GM18868 (cell line): Measurements from ENCODE around the gene KRTAP4-16.
"Not testable (repeated sequence)": the region's sequence is repeated elsewhere in the genome, so short reads cannot be mapped to it uniquely, and the experiment has no call there.

Experiments
- ATAC-seq: cut with Tn5 transposase; IDR thresholded peaks from one replicate; pipeline ENCODE4 v1.9.1; 2021; ENCODE audit warnings: mild to moderate bottlenecking, moderate library complexity; ENCODE audit not compliant: unreplicated experiment

Gene KRTAP4-16

GRCh38 chr17:41101586-41102259, at the start of gene KRTAP4-16:
Gene KRTAP4-16, minus strand, starts transcription at chr17:41102209. Its CDS starts 0 bp downstream, at chr17:41102209.
- ATAC-seq = no peak

- no peak for ATAC-seq
Observed at GRCh38 chr17:41151525-41151924, 49.5 kb upstream of the KRTAP4-16 start.

- ATAC-seq = no peak
Observed at GRCh38 chr17:41150026-41150425, 48.0 kb upstream of the KRTAP4-16 start.

DNA sequence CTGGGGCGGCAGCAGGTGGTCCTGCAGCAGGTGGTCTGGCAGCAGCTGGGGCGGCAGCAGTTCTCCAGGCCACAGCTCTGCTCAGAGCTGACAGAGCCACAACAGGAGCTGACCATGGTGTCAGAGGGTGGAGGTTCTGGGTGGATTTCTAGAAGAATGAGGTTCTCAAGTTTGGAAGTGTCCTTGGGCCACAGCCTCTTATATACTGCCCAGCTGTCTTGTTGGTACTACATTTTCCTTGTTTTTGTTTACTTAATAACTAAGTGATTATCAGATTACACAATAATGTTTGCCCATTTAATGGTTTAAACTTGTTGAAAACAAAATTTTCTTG, 47.6 kb upstream of the KRTAP4-16 start, which contains the start of gene KRTAP4-5:
KRTAP4-5 (minus strand) TSS at position 174 of the 334 bp plus-strand sequence; CDS start at position 116, 58 bp downstream.
- ATAC-seq = no peak

GRCh38 chr17:41148971-41149651, 47.1 kb upstream of the KRTAP4-16 start:
- not testable (repeated sequence) for ATAC-seq

DNA sequence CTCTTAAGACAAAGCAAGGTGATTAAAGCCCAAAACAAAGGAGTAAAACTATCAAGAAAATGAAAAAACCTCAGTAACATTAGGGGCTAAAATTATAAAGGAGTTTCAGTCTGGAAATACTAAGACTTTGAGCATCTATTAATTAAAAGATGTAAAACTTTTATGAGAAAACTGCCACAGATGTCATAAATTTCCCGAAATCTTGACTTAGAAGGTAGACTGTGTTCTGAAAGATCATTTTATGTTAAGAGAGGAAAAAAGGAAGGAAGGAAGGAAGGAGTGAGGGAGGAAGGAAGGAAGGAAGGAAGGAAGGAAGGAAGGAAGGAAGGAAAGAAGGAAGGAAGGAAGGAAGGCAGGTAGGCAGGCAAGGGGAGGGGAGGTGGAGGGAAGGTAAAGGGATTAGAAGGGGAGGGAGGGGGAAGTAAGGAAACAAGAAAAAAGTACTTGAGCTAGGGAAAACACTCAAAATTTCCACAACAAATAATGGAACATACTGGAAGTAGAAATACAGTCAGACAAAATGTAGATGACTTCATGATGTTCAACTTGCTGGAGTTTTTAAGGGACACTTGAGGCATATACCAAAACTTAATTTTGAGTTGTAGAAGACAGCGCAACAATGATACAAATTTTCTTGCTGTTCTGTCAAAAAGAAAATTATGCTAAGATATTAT, 45.7 kb upstream of the KRTAP4-16 start:
- ATAC-seq = no peak

DNA sequence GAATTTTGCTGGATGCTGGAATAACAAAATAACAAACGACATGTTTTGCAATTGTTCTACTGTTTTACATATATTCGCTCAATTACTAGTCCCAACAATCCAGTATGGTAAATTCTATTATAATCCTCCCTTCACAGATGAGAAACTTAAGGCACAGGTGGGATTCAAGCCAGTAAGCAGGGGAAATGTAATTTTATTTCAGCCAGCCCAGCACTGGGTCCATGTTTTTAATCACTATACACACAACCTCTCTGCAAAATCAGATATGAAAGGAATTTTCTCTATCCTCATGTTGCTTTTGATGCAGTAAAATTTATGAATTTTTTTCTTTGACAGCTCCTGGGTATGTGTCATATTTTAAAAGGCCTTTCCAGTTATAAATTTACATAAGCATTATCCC, 43.3 kb upstream of the KRTAP4-16 start:
- ATAC-seq = no peak

DNA sequence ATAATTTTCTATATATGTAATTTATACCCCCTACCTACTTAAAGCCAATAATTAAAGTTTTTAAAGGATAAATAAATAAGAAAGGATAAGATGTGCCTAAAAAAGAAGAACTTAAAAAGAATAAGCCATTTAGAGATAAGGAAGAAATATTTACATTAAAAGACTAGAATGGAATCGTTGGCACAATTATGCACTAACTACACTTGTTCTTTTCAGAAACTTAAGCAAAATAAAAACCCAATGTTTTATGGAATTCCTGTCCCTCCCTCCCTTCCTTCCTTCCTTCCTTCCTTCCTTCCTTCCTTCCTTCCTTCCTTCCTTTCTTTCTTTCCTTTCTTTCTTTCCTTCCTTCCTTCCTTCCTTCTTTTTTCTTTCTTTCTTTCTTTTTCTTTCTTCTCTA, 42.8 kb upstream of the KRTAP4-16 start:
- no peak for ATAC-seq

DNA sequence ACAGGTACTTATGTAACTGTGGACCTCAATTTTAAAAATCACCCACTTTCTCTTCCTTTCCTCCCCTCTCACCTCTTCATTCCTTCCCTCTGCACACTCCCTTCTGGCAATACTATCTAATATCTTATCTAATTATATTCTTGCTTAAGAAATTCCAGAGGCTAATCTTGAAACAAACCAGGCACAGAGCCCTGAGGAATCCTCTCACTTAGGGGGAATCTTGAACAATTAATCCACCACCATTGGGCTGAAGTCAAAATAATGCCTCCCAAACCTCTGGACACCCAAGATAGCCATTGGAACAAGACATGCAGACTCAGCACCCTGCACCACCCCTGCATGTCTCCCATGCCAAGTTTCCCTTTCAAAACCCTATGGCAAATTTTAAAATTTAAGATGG, 39.4 kb upstream of the KRTAP4-16 start:
- ATAC-seq = no peak

- no peak for ATAC-seq
Observed at GRCh38 chr17:41140360-41141131, 38.5 kb upstream of the KRTAP4-16 start, which contains the start of gene KRTAP4-6. Gene KRTAP4-6, minus strand, starts transcription at chr17:41140544. Its CDS starts 57 bp downstream, at chr17:41140487.

- ATAC-seq = not testable (repeated sequence)
Observed at GRCh38 chr17:41139865-41140264, 37.9 kb upstream of the KRTAP4-16 start.

- ATAC-seq = no peak
Observed at GRCh38 chr17:41133880-41134735, 32.1 kb upstream of the KRTAP4-16 start.

DNA sequence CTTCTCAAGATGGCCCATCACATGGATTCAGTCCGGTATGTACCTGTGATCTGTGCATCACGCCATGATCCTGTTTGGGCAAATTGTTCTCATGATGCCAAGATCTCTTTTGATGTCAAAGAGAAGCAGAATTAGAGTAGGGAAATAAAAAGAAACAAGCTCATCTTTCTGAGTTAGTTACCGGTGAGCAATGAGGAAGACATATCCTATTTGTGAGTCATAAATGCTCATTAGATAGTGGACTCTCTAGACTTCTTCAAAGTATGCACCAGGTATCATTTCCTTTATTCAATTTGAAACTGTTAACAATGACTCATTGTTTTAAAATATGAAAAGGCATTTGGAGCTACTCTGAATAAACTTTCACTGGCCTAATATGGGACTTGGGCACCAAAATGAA, 30.0 kb upstream of the KRTAP4-16 start:
- no peak for ATAC-seq

GRCh38 chr17:41127371-41127770, 25.4 kb upstream of the KRTAP4-16 start:
- ATAC-seq = no peak

- ATAC-seq = no peak
Observed at GRCh38 chr17:41126412-41126811, 24.4 kb upstream of the KRTAP4-16 start.

GRCh38 chr17:41125064-41125463, 23.1 kb upstream of the KRTAP4-16 start:
- no peak for ATAC-seq

- ATAC-seq = not testable (repeated sequence)
Observed at GRCh38 chr17:41123991-41124371, 22.0 kb upstream of the KRTAP4-16 start, which contains the start of gene KRTAP4-12. Gene KRTAP4-12, minus strand, starts transcription at chr17:41124182. Its CDS starts 60 bp downstream, at chr17:41124122.

- ATAC-seq = not testable (repeated sequence)
Observed at GRCh38 chr17:41123292-41123990, 21.4 kb upstream of the KRTAP4-16 start.

DNA sequence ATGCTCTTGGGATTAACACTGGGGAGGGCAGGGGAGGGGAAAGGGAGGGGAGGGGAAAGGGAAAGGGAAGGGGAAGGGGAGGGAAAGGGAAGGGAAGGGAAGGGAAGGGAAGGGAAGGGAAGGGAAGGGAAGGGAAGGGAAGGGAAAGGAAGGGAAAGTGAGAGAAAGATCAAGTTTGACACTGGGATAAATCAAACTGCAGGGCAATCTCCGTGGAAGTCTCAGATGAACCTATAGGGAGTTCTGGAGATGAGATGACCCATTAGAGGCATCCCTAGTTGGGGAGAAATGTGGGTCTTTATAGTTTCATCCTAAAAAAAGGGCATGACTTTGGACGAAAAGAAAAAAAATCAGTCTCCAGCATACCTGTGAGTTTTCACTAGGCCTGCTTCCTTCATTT, 19.7 kb upstream of the KRTAP4-16 start:
- no peak for ATAC-seq
